H4 (cell line): ENCODE measurements around the gene PIK3IP1. TPM values are rescaled to one million over a fixed set of nuclear protein-coding genes. Genes with fewer than 3 reads are reported as not detected.
A peak's percentile ranks its signal among the peaks of the same experiment; 100 is the strongest.
"Not testable (repeated sequence)": the region's sequence is repeated elsewhere in the genome, so short reads cannot be mapped to it uniquely, and the experiment has no call there.

Source experiments
- DNase-seq: peaks from one replicate; pipeline ENCODE4 v3.0.0-alpha.2; 2015; ENCODE audit warnings: low spot score
- total RNA-seq: library from RNA; depleted of rRNA; stranded (reverse); fragments of >200 nt; shearing (Covaris generic); gene quantifications from 2 replicates; pipeline ENCODE4 v1.2.3, GENCODE V29; 2014; rRNA removed

Gene PIK3IP1
- 0.62 and 1.6 TPM in 2 replicates for total RNA-seq

GRCh38 chr22:31292236-31292989, at the start of gene PIK3IP1:
TSS of gene PIK3IP1 (minus strand) at chr22:31292488. CDS start at chr22:31292344, 144 bp downstream.
- DNase-seq: peak; percentile 59

GRCh38 chr22:31341386-31342088, 49.2 kb upstream of the PIK3IP1 start:
- no peak for DNase-seq

- no peak for DNase-seq
These were observed 48.5 kb upstream of the PIK3IP1 start for GRCh38 chr22:31340765-31341247.

GRCh38 chr22:31340360-31340759, 48.1 kb upstream of the PIK3IP1 start:
- no peak for DNase-seq

- DNase-seq: no peak
These were observed 47.0 kb upstream of the PIK3IP1 start for GRCh38 chr22:31339148-31339832.

- DNase-seq: no peak
These were observed 44.9 kb upstream of the PIK3IP1 start for GRCh38 chr22:31337178-31337577.

GRCh38 chr22:31334329-31334728, 42.0 kb upstream of the PIK3IP1 start:
- no peak for DNase-seq

- no peak for DNase-seq
These were observed 41.4 kb upstream of the PIK3IP1 start for GRCh38 chr22:31333641-31334040.

GRCh38 chr22:31332886-31333285, 40.6 kb upstream of the PIK3IP1 start:
- DNase-seq: no peak

GRCh38 chr22:31332010-31332409, 39.7 kb upstream of the PIK3IP1 start:
- no peak for DNase-seq

GRCh38 chr22:31329453-31330215, 37.3 kb upstream of the PIK3IP1 start:
- no peak for DNase-seq

GRCh38 chr22:31329029-31329428, 36.7 kb upstream of the PIK3IP1 start:
- DNase-seq: no peak

- no peak for DNase-seq
These were observed 36.3 kb upstream of the PIK3IP1 start for GRCh38 chr22:31328544-31328960.

GRCh38 chr22:31327806-31328543, 35.7 kb upstream of the PIK3IP1 start:
- DNase-seq: no peak

- no peak for DNase-seq
These were observed 34.6 kb upstream of the PIK3IP1 start for GRCh38 chr22:31326877-31327276.

GRCh38 chr22:31323578-31324550, 31.6 kb upstream of the PIK3IP1 start:
- DNase-seq: no peak

- no peak for DNase-seq
These were observed 29.1 kb upstream of the PIK3IP1 start for GRCh38 chr22:31321421-31321820.

- DNase-seq: not testable (repeated sequence)
These were observed 21.9 kb upstream of the PIK3IP1 start for GRCh38 chr22:31314220-31314619.

- peak; percentile 43 for DNase-seq
These were observed 21.3 kb upstream of the PIK3IP1 start for GRCh38 chr22:31313366-31314147.
